IMR-90 (cell line): Measurements from ENCODE around the gene GIT2. TPM values are rescaled to one million over a fixed set of nuclear protein-coding genes. Genes with fewer than 3 reads are reported as not detected.

Source experiments
- ATAC-seq: fragments of 200-7000 bp; cut with Tn5 transposase; 2 replicates; pipeline ENCODE4 v1.9.1; 2020; ENCODE audit warnings: low read depth, mild to moderate bottlenecking, moderate library complexity
- BruUV-seq: library from RNA; stranded (reverse); fragments of 400-500 nt; replicated peaks from 2 replicates; lab custom pipeline; 2021; lab: Mats Ljungman, UMichigan
- CTCF ChIA-PET: fragments of 300-600 bp; formaldehyde crosslinking; extraction: SDS; loops from one replicate; lab custom pipeline; 2021; ENCODE audit warnings: antibody characterized with exemption; lab: Yijun Ruan, JAX
- POLR2A ChIA-PET: fragments of 300-600 bp; sonication (Branson Sonifier 250); formaldehyde crosslinking; loops from one replicate; lab custom pipeline; 2022; ENCODE audit warnings: antibody characterized with exemption; ENCODE audit not compliant: unreplicated experiment; lab: Charles Lee
- DNase-seq: peaks from one replicate; pipeline ENCODE4 v3.0.0; 2013
- H2AFZ ChIP-seq: replicated peaks from 2 replicates; pipeline ENCODE3; 2013; ENCODE audit warnings: low read length, mild to moderate bottlenecking; ENCODE audit not compliant: poor library complexity
- H2AK5ac ChIP-seq: 2 replicates; pipeline ENCODE4 v1.6.1; 2013; ENCODE audit warnings: low read depth, low read length, inconsistent platforms
- H2AK9ac ChIP-seq: replicated peaks from 2 replicates; pipeline ENCODE3; 2013; ENCODE audit warnings: mild to moderate bottlenecking, low read depth, low read length, moderate library complexity; ENCODE audit not compliant: poor library complexity
- H2BK120ac ChIP-seq: 2 replicates; pipeline ENCODE4 v1.6.1; 2013; ENCODE audit warnings: low read depth, low read length, inconsistent platforms
- H2BK15ac ChIP-seq: 3 replicates; pipeline ENCODE4 v1.6.1; 2013; ENCODE audit warnings: low read depth, low read length, inconsistent platforms
- H2BK20ac ChIP-seq: 2 replicates; pipeline ENCODE4 v1.6.1; 2013; ENCODE audit warnings: low read depth, mild to moderate bottlenecking, inconsistent platforms, low read length, moderate library complexity
- H2BK5ac ChIP-seq: 2 replicates; pipeline ENCODE4 v1.6.1; 2013; ENCODE audit warnings: mild to moderate bottlenecking, low read depth, low read length, inconsistent platforms; ENCODE audit not compliant: poor library complexity, severe bottlenecking
- H3K14ac ChIP-seq: replicated peaks from 2 replicates; pipeline ENCODE4 v1.6.1; 2013; ENCODE audit warnings: low read depth, low read length, inconsistent platforms
- H3K18ac ChIP-seq: 2 replicates; pipeline ENCODE4 v1.6.1; 2013; ENCODE audit warnings: low read depth, low read length, control low read depth
- H3K23ac ChIP-seq: 2 replicates; pipeline ENCODE4 v1.6.1; 2013; ENCODE audit warnings: low read depth, low read length, inconsistent platforms
- H3K27ac ChIP-seq: 2 replicates; pipeline ENCODE4 v1.5.1; 2013; ENCODE audit warnings: mild to moderate bottlenecking, control low read depth, low read length; ENCODE audit not compliant: insufficient read depth
- H3K27me3 ChIP-seq: 2 replicates; pipeline ENCODE4 v1.6.1; 2013; ENCODE audit warnings: low read length; ENCODE audit not compliant: control insufficient read depth, insufficient read depth
- H3K36me3 ChIP-seq: 2 replicates; pipeline ENCODE4 v1.6.1; 2013; ENCODE audit warnings: low read length, mixed read lengths; ENCODE audit not compliant: control insufficient read depth, insufficient read depth
- H3K4ac ChIP-seq: 2 replicates; pipeline ENCODE4 v1.6.1; 2013; ENCODE audit warnings: low read depth, low read length, inconsistent platforms
- H3K4me1 ChIP-seq: 2 replicates; pipeline ENCODE4 v1.6.1; 2013; ENCODE audit warnings: low read length, mixed read lengths; ENCODE audit not compliant: control insufficient read depth, insufficient read depth
- H3K4me2 ChIP-seq: 2 replicates; pipeline ENCODE4 v1.6.1; 2013; ENCODE audit warnings: low read depth, mild to moderate bottlenecking, control low read depth, low read length, moderate library complexity
- H3K4me3 ChIP-seq: 2 replicates; pipeline ENCODE4 v1.5.1; 2013; ENCODE audit warnings: low read depth, mild to moderate bottlenecking, control low read depth, low read length, moderate library complexity; ENCODE audit not compliant: insufficient read depth
- H3K56ac ChIP-seq: 2 replicates; pipeline ENCODE4 v1.6.1; 2013; ENCODE audit warnings: low read length, inconsistent platforms; ENCODE audit not compliant: insufficient read depth; ENCODE audit errors: extremely low read depth
- H3K79me1 ChIP-seq, 2 experiments: 2 replicates each; pipeline ENCODE4 v1.6.1; 2013; ENCODE audit warnings: low read length in 2 of 2, inconsistent platforms in 1 of 2, low read depth in 1 of 2
- H3K9ac ChIP-seq: 2 replicates; pipeline ENCODE4 v1.6.1; 2013; ENCODE audit warnings: low read depth, low read length, control low read depth
- H3K9me1 ChIP-seq: 2 replicates; pipeline ENCODE4 v1.6.1; 2013; ENCODE audit warnings: low read length, inconsistent platforms; ENCODE audit not compliant: insufficient read depth
- H3K9me3 ChIP-seq: 2 replicates; pipeline ENCODE4 v1.6.1; 2013; ENCODE audit warnings: low read length; ENCODE audit not compliant: control insufficient read depth, insufficient read depth
- H4K20me1 ChIP-seq: 2 replicates; pipeline ENCODE4 v1.6.1; 2013; ENCODE audit warnings: low read length, inconsistent platforms; ENCODE audit not compliant: insufficient read depth
- H4K5ac ChIP-seq: 2 replicates; pipeline ENCODE4 v1.6.1; 2013; ENCODE audit warnings: mild to moderate bottlenecking, low read depth, low read length, control low read depth
- H4K8ac ChIP-seq, 2 experiments: 2 replicates each; pipeline ENCODE4 v1.6.1; 2013; ENCODE audit warnings: low read depth in 2 of 2, low read length in 2 of 2, control low read depth in 1 of 2, inconsistent platforms in 1 of 2
- H4K91ac ChIP-seq: 2 replicates; pipeline ENCODE4 v1.6.1; 2013; ENCODE audit warnings: low read depth, low read length, inconsistent platforms; ENCODE audit not compliant: insufficient read depth
- BHLHE40 ChIP-seq: fragments of 150-350 bp; IDR thresholded peaks from 2 replicates; pipeline ENCODE4 v1.6.1; 2016; ENCODE audit warnings: mild to moderate bottlenecking, low read depth, low read length
- CHD1 ChIP-seq: IDR thresholded peaks from 2 replicates; pipeline ENCODE4 v1.6.1; 2012; ENCODE audit warnings: low read depth, low read length, improper control_type of control experiment
- MAFK ChIP-seq: IDR thresholded peaks from 2 replicates; pipeline ENCODE4 v1.6.1; 2012; ENCODE audit warnings: low read depth, low read length, improper control_type of control experiment
- MAZ ChIP-seq: IDR thresholded peaks from 2 replicates; pipeline ENCODE4 v1.6.1; 2012; ENCODE audit warnings: low read depth, mild to moderate bottlenecking, low read length, improper control_type of control experiment, moderate library complexity, borderline replicate concordance
- POLR2A ChIP-seq: IDR thresholded peaks from 2 replicates; pipeline ENCODE4 v1.6.1; 2012; ENCODE audit warnings: mild to moderate bottlenecking, low read depth, low read length
- RAD21 ChIP-seq: IDR thresholded peaks from 2 replicates; pipeline ENCODE4 v1.6.1; 2012; ENCODE audit warnings: low read length, improper control_type of control experiment
- RFX5 ChIP-seq: IDR thresholded peaks from 2 replicates; pipeline ENCODE4 v1.8.0; 2012; ENCODE audit warnings: low read depth, mild to moderate bottlenecking, low read length, moderate library complexity
- SMC3 ChIP-seq: fragments of 150-350 bp; IDR thresholded peaks from 2 replicates; pipeline ENCODE4 v1.6.1; 2016; ENCODE audit warnings: low read depth, mild to moderate bottlenecking, antibody characterized with exemption, low read length, moderate library complexity
- WGBS, 2 experiments: methylation state at CpG; one replicate each; pipeline versions ENCODE4 v1.1.5 to v1.1.7; 2013; ENCODE audit warnings: missing lambda C conversion rate in 2 of 2; ENCODE audit not compliant: insufficient read length in 1 of 2; ENCODE audit errors: extremely low coverage in 2 of 2; 5-methylcytosine and 5-hydroxymethylcytosine counted together
- dilution Hi-C: fragments of 300-500 bp; cut with HindIII; formaldehyde crosslinking; loops from one replicate; pipeline ENCODE4 v1.14.3; 2018; ENCODE audit warnings: low sequenced_read_pairs; ENCODE audit not compliant: unreplicated experiment
- in situ Hi-C: fragments of 300-500 bp; cut with MboI; formaldehyde crosslinking; loops from 3 replicates; pipeline ENCODE4 v1.14.3; 2019; ENCODE audit warnings: low sequenced_read_pairs, inconsistent platforms, mixed read lengths
- intact Hi-C: fragments of 100-400 bp; cut with micrococcal nuclease; formaldehyde crosslinking; loops from 2 replicates; pipeline ENCODE4 v1.10.0; 2022
- polyA plus RNA-seq, 3 experiments: library from polyadenylated mRNA; depleted of rRNA; stranded (reverse); fragments of >200 nt; gene quantifications; 2 replicates each; pipeline ENCODE4 v1.2.3, GENCODE V29; 2012; ENCODE audit warnings: low replicate concordance in 1 of 3
- total RNA-seq: library from RNA; depleted of rRNA; stranded (reverse); fragments of >200 nt; gene quantifications from 2 replicates; pipeline ENCODE4 v1.2.3, GENCODE V29; 2012
- TF ChIP-seq, protein P1 (sequence below): fragments of 150-350 bp; IDR thresholded peaks from 2 replicates; pipeline ENCODE4 v1.6.1; 2017; ENCODE audit warnings: mild to moderate bottlenecking, antibody characterized with exemption, low read length, low read depth

The GIT2 gene
- total and polyA plus RNA-seq, 2 of the 4 experiments (the other 2 are of a cell fraction): 48.0 to 71.9 TPM

DNA sequence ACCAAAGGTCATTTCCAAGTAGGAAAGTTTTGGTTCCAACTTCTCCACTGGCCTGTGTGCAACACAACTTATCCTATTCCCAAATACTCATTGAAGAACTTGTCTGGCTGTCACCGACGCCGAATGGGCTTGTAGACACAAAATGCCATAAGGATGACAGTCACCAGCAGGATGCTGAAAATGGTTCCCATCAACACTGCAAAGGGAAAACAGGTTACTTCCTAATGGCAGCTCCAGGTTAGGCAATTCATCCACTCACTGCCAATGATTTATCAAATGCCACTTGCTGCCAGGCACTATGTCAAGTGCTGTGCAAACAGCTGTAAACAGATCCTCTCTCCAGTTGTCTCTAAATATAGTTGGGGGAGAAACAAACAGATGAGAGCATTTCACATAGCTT lies 46.1 kb upstream of the GIT2 start:
- no peak overlapping the region for H3K4me3 ChIP-seq
- H3K4me1 ChIP-seq: peaks cover 29% of the 10 kb centered on the region
- peak overlapping the region; percentile 72 for H2BK5ac ChIP-seq
- peak overlapping the region; percentile 30; the same call in 1 of the 2 replicates for H3K14ac ChIP-seq
- peaks cover 28 to 61% of the 10 kb centered on the region in 2 experiments for H3K79me1 ChIP-seq
- peak overlapping the region; percentile 7; the same call in 1 of the 2 replicates for H3K56ac ChIP-seq
- peak overlapping the region; percentile 9 for H3K4ac ChIP-seq
- dilution Hi-C loops: no loop called here
- H3K9me3 ChIP-seq: no peaks in the 10 kb centered on the region
- DNase-seq: no peak
- no peaks in the 10 kb centered on the region for H3K27me3 ChIP-seq
- ChIA-PET CTCF (interaction anchor here (0.6 to 0.7 kb wide), 2 partner anchors 10 to 480 kb away, joined by 3 read pairs; no protein-coding TSS in a partner anchor), POLR2A (no interaction called here)
- H4K20me1 ChIP-seq: peaks cover 18% of the 10 kb centered on the region
- intact Hi-C loops: no loop called here
- BruUV-seq: no TSS peak
- no peak overlapping the region; the same call in 1 of the 2 replicates for H3K18ac ChIP-seq
- H2BK20ac ChIP-seq: peak overlapping the region; percentile 53; the same call in 1 of the 2 replicates
- peaks cover 20% of the 10 kb centered on the region for H3K36me3 ChIP-seq
- no peak overlapping the region for H2BK120ac ChIP-seq
- no peak overlapping the region for H2BK15ac ChIP-seq
- no peak for ATAC-seq
- H4K5ac ChIP-seq: peak overlapping the region; percentile 52
- no peak overlapping the region for H4K8ac ChIP-seq
- H3K9ac ChIP-seq: no peak overlapping the region
- H3K4me2 ChIP-seq: no peak overlapping the region
- peaks cover 23% of the 10 kb centered on the region for H3K9me1 ChIP-seq
- H2AK5ac ChIP-seq: peak overlapping the region; percentile 49
- no peak overlapping the region for H4K91ac ChIP-seq
- H2AK9ac ChIP-seq: no peak overlapping the region
- peak overlapping the region; percentile 42; the same call in 1 of the 2 replicates for H3K27ac ChIP-seq
- 0 out of 2 replicates have a peak overlapping the region, but pooled peaks have one; percentile 17 for H3K23ac ChIP-seq
- in situ Hi-C loops: no loop called here
- no CpG with 5 or more reads among the region's 3 CpGs for WGBS, 2 experiments
- TF ChIP-seq RFX5 (no peak), SMC3 (no peak), POLR2A (no peak), BHLHE40 (no peak), MAZ (no peak), CHD1 (no peak), MAFK (no peak), RAD21 (no peak)
- TF ChIP-seq, protein P1, sequence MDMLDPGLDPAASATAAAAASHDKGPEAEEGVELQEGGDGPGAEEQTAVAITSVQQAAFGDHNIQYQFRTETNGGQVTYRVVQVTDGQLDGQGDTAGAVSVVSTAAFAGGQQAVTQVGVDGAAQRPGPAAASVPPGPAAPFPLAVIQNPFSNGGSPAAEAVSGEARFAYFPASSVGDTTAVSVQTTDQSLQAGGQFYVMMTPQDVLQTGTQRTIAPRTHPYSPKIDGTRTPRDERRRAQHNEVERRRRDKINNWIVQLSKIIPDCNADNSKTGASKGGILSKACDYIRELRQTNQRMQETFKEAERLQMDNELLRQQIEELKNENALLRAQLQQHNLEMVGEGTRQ: no peak
- H2AFZ ChIP-seq: no peak overlapping the region
